A549 treated with AZD9567 at 1 μM for 4 hours (cell line): ENCODE measurements around the gene FLOT1. TPM values are rescaled to one million over a fixed set of nuclear protein-coding genes. Genes with fewer than 3 reads are reported as not detected.

Experiments used
- total RNA-seq: library from RNA; stranded (reverse); fragments of 200-300 nt; extraction: Qiagen RNA extraction; gene quantifications from 5 replicates; pipeline ENCODE4 v1.2.3, GENCODE V29; 2022; ENCODE audit not compliant: insufficient read depth

The FLOT1 gene, protein sequence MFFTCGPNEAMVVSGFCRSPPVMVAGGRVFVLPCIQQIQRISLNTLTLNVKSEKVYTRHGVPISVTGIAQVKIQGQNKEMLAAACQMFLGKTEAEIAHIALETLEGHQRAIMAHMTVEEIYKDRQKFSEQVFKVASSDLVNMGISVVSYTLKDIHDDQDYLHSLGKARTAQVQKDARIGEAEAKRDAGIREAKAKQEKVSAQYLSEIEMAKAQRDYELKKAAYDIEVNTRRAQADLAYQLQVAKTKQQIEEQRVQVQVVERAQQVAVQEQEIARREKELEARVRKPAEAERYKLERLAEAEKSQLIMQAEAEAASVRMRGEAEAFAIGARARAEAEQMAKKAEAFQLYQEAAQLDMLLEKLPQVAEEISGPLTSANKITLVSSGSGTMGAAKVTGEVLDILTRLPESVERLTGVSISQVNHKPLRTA
- 64.4 to 88.0 TPM (median 86.4 TPM) in 5 replicates for total RNA-seq

DNA sequence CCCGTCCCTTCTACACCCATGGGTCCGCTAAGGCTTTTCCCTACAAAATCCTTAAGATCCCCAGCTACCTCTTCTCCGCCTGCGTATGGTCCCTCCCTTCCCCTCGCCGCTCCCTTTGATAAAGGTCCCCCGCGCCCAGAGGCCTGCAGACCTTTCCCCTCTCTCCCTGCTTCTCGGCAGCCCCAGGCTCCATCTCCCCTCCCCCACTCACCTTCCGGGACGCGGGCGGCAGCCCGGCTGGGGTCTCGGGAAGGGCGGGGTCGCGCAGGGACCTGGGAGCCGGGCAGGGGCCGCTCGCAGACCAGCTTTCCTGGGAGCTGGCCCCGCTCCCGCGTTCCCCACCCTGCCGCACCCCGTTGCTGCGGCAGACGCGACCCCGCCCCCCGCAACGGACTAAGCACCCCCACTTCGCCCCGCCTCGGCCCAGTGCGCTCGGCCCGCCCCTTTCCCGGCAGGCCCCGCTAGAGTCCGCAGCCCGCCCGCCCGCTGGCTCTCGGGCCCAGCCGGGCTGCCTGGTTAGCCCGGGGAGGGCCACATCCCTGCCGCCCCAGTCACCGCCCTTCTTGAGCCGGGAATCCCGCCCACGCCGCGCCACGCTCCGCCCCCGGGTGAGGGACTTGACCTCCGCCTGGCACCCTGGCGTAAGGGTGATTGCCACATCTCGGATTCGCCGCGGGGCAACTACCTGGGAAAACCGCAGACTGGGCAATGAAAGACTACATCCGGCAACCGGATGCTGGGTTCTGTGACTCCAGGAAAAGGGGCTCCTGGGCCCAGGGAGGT is at the start of gene FLOT1:
Gene FLOT1 (minus strand): TSS at position 372 of the 783 bp plus-strand sequence. CDS start 498 bp downstream, outside the sequence.

DNA sequence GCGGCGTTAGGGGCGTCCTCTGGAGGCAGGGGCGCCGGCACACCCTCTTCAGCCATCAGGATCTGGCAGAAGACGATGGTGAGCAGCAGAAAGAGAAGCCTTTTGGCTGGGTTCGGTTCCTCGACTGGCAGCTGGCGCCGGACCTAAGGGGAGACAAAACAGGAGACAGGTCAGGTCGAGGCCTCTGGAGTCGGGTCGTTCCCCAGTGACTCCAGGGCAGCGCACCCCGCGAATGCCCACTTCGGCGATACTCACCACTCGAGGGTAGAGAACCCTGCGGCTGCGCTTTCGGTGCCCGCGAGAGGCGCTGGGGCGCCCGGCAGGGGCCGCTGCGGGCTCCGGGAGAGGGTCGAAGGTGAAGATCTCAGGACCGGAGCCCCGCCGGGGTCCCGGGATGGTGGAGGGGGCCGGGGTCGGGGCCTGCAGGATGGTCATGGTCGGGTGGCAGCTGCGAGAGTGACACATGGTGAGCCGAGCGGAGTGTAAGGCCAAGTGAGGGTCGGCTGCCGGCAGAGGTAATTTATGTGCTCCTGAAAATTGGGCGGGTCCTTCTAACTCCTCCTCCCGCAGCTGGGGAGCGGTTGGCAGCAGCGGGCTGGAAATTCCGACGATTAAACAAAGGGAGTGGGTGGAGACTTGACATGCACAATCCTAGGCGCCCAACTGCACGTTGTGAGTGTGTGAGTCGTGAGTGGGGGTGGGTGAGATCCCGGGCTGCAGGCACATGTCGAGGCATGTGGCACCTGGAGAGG is 1.7 kb upstream of the FLOT1 start, which contains the start of gene IER3:
Gene IER3 (minus strand): TSS at position 494 of the 752 bp plus-strand sequence. CDS start 29 bp downstream, at position 465.

DNA sequence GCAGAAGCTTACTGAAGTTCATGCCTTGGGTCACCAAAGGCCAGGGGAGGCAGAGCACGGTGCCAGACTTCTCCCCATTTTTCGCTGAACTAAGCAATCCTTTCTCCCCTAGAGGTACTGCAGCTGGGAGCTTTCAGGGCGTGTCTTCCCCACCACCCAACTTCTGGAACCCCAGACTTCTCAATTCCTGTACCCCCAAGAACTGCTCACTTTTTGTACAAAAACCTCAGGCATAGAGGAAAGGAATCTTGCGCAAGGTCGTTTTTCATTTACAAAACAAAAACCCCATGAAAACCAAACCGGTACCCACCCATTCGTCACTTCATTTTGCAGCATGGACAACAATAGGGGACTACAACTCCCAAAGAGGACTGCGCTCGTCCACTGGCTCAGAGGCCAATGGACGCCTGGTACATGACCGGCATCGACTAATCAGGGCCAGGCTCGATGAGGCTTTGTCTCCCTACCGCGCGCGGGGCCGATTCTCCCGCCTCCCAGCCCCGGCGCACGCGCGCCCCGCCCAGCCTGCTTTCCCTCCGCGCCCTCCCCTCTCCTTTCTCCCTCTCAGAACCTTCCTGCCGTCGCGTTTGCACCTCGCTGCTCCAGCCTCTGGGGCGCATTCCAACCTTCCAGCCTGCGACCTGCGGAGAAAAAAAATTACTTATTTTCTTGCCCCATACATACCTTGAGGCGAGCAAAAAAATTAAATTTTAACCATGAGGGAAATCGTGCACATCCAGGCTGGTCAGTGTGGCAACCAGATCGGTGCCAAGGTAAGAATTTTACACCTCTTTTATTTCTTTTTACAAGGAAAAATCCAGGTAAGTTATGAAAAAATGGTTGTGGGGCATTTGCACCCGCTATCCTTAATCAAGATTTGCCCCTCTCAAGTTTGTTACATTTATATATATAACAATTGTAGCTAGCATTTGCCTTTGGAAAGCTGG is 22.4 kb downstream of the FLOT1 start, which contains the start of gene TUBB:
Gene TUBB (plus strand): TSS at position 562 of the 947 bp plus-strand sequence. CDS start 155 bp downstream, at position 717.

DNA sequence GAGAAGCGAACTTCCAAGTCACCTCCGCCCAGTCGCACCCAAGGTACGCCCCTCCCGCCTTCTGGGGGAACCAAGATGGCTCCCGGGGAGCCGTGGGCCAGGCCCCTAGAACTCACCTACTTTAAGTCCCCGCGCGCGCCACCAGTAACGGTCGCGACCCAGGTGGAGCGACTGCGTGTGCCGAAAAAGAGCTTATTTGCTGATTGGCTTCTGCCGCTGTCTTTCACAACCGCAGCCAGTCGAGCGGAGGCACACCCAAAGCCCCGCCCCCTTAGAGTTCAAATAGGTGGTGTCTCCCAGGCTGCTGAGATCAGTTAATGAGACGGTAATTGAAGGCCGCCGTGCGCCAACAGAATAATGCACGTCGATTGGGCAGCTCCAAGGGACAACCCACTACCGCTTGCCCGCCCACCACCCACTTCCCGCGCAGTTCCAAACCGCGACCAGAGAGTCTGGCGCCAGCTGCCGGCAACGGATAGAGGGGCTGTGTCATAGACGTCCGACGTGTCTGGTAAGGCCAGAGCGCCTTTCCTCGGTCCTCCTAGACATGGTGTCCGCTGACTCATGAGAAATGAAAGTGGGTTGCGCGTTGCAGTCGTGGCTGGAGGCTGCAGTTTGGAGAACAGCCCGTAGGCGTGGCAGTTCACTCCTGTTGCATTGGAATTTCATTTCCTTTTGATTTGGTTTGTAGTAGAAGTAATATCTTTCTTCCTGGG is 25.2 kb downstream of the FLOT1 start, which contains the start of gene MDC1:
Gene MDC1 (minus strand): TSS at position 153 of the 716 bp plus-strand sequence. CDS start 2,106 bp downstream, outside the sequence.

GRCh38 chr6:30690403-30691207 is 51.9 kb downstream of the FLOT1 start, which contains the start of gene NRM:
NRM (minus strand) TSS chr6:30690984; CDS start chr6:30690974, 10 bp downstream.

DNA sequence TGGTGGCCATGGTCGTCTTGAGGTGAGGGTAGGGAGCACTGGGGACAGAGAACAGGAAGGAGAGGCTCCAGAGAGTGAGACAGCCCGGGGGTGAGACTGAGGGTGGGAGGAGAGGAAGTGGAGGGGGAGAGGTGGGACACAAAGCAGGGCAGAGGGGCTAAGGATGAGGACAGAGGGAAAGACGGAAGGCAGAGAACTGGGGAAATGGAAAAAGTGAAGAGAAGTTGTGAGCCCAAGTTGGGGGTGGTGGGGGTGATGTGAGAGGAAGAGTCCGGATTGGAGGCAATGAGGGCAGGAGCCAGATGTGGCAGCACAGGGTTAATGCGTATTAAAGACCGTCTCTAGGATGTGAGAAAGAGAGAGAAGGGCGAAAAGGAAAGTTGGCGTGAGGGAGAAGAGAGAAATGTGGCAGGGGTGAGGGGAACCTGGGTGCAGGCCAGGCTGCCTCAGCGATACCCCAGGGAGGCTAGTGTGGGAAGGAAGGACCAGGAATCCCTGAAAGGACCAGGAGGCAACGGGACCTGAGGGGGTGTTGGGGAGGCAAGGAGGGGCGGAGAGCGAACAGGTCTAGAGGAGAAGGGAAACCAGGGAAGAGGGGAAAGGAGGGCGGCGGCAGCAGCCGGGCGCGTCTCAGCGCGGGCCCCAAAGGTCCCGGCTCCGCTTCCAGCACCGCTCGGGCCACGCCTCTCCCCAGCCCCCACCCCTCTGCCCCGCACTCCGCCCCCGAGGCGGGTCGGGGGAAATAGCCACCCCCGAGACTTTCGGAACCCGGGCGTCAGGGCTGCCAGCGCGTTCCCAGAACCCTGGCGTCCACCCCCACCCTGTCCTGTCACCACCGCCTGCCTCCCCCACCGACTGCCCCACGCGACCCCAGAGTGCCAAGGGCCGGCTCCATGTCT is 56.2 kb downstream of the FLOT1 start, which contains the start of gene PPP1R18:
Gene PPP1R18 (minus strand): TSS at position 637 of the 899 bp plus-strand sequence. CDS start 627 bp downstream, at position 10.

Other genes with a start within 250 kb of the FLOT1 start
- gene GNL1, start 186.2 kb downstream of the FLOT1 start, total RNA-seq, result 23.3 to 33.0 TPM (median 30.7 TPM) in 5 replicates
- gene PRR3, start 185.4 kb downstream of the FLOT1 start, total RNA-seq, result 14.9 to 17.6 TPM (median 16.9 TPM) in 5 replicates
- 49.0 to 55.9 TPM (median 51.2 TPM) in 5 replicates for gene ABCF1, start 171.2 kb downstream of the FLOT1 start, total RNA-seq
- 29.3 to 45.4 TPM (median 30.8 TPM) in 5 replicates for gene PPP1R10, start 125.4 kb downstream of the FLOT1 start, total RNA-seq
- gene MRPS18B, start 124.8 kb downstream of the FLOT1 start, total RNA-seq, result 65.4 to 80.9 TPM (median 68.4 TPM) in 5 replicates
- 2.5 to 6.7 TPM (median 5.8 TPM) in 5 replicates for gene ATAT1, start 115.8 kb downstream of the FLOT1 start, total RNA-seq
- gene C6orf136, start 95.6 kb downstream of the FLOT1 start, total RNA-seq, result 8.1 to 12.4 TPM (median 12.3 TPM) in 5 replicates
- 25.5 to 30.3 TPM (median 28.4 TPM) in 5 replicates for gene DHX16, start 69.7 kb downstream of the FLOT1 start, total RNA-seq
- gene PPP1R18, start 56.0 kb downstream of the FLOT1 start, total RNA-seq, result 36.2 to 39.9 TPM (median 38.6 TPM) in 5 replicates
- 25.7 to 31.1 TPM (median 27.3 TPM) in 5 replicates for gene NRM, start 51.7 kb downstream of the FLOT1 start, total RNA-seq
- 13.9 to 21.8 TPM (median 15.5 TPM) in 5 replicates for gene MDC1, start 25.4 kb downstream of the FLOT1 start, total RNA-seq
- 843 to 940 TPM (median 881 TPM) in 5 replicates for gene TUBB, start 22.3 kb downstream of the FLOT1 start, total RNA-seq
- 47.9 to 86.3 TPM (median 75.8 TPM) in 5 replicates for gene IER3, start 1.9 kb upstream of the FLOT1 start, total RNA-seq
- 46.6 to 53.1 TPM (median 48.9 TPM) in 5 replicates for gene DDR1, start 141.8 kb upstream of the FLOT1 start, total RNA-seq
- 15.7 to 20.4 TPM (median 19.1 TPM) in 5 replicates for gene GTF2H4, start 165.5 kb upstream of the FLOT1 start, total RNA-seq
- 9.0 to 14.5 TPM (median 13.3 TPM) in 5 replicates for gene VARS2, start 171.6 kb upstream of the FLOT1 start, total RNA-seq
- gene SFTA2, start 189.5 kb upstream of the FLOT1 start, total RNA-seq, result not detected in 5 replicates
- 0.03 to 0.06 TPM (median 0.05 TPM) in 4 of 5 replicates, not detected in the other for gene MUCL3, start 198.3 kb upstream of the FLOT1 start, total RNA-seq
- not detected in 5 replicates for gene MUC21, start 241.0 kb upstream of the FLOT1 start, total RNA-seq